HUES48 (cell line): ENCODE results near the gene SHKBP1.
"Not testable (repeated sequence)": the region's sequence is repeated elsewhere in the genome, so short reads cannot be mapped to it uniquely, and the experiment has no call there.

Experiments
- H3K27ac ChIP-seq: one replicate; pipeline ENCODE4 v1.7.0; 2013; ENCODE audit warnings: low read depth, low read length, inconsistent platforms
- H3K27me3 ChIP-seq: 2 replicates; pipeline ENCODE4 v1.6.1; 2013; ENCODE audit warnings: mild to moderate bottlenecking, low read length; ENCODE audit not compliant: control insufficient read depth, insufficient read depth
- H3K36me3 ChIP-seq: 2 replicates; pipeline ENCODE4 v1.6.1; 2013; ENCODE audit warnings: low read length; ENCODE audit not compliant: control insufficient read depth, insufficient read depth
- H3K4me1 ChIP-seq: 2 replicates; pipeline ENCODE4 v1.6.1; 2013; ENCODE audit warnings: mild to moderate bottlenecking, low read length; ENCODE audit not compliant: control insufficient read depth, insufficient read depth
- H3K4me3 ChIP-seq: 2 replicates; pipeline ENCODE4 v1.5.1; 2013; ENCODE audit warnings: mild to moderate bottlenecking, low read depth, low read length
- H3K9ac ChIP-seq: 2 replicates; pipeline ENCODE4 v1.6.1; 2013; ENCODE audit warnings: mild to moderate bottlenecking, low read depth, low read length, moderate library complexity
- H3K9me3 ChIP-seq: 2 replicates; pipeline ENCODE4 v1.6.1; 2013; ENCODE audit warnings: low read length; ENCODE audit not compliant: control insufficient read depth, insufficient read depth

Gene SHKBP1

DNA sequence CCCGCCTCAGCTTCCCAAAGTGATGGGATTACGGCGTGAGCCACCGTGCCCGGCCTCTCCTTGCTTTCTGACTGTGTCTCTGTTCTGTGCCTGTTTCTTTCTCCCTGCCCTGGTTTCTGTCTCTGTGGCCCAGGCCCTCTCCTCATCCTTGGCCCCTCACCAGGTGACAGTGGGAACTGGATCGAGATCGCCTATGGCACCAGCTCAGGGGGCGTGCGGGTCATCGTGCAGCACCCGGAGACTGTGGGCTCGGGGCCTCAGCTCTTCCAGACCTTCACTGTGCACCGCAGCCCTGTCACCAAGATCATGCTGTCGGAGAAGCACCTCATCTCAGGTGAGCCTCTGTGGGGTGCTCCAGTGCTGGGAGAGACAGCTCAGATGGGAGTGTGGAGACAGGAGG is 9.9 kb downstream of the SHKBP1 start:
- Histone ChIP-seq H3K9ac (no peak overlapping the region), H3K4me3 (no peak overlapping the region), H3K9me3 (no peaks in the 10 kb centered on the region), H3K27me3 (no peaks in the 10 kb centered on the region), H3K4me1 (no peaks in the 10 kb centered on the region), H3K27ac (no peak overlapping the region), H3K36me3 (peaks cover 48% of the 10 kb centered on the region)

DNA sequence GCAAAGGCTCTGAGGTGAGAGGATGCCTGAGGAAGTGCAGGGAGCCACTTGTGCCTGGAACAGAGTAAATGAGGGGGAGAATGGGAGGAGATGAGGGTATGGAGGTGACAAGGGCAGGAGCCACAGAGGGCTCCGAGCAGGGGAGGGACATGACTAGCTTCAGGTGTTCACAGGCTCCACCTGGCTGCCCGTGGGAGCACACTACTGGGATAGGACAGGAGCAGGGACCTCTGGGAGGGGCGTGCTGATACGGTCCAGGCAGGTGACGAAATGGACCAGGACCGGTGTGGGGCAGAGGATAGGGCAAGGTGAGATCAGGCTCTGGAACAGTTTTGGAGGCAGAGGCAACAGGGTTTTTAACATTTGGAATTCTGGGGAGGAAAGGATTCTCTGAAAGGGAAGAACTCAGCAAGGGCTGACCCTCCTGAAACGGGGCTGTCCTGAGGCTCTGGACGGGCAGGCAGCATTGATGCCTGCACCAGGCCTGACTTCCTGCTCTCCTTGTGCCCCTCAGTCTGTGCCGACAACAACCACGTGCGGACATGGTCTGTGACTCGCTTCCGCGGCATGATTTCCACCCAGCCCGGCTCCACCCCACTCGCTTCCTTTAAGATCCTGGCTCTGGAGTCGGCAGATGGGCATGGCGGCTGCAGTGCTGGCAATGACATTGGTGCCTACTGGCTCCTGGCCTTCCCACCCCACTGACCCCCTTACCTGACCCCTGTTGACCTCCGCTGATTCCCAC is 11.6 kb downstream of the SHKBP1 start:
- Histone ChIP-seq H3K9ac (no peak overlapping the region), H3K9me3 (no peaks in the 10 kb centered on the region), H3K4me3 (no peak overlapping the region), H3K36me3 (peaks cover 36% of the 10 kb centered on the region), H3K27ac (no peak overlapping the region), H3K27me3 (no peaks in the 10 kb centered on the region), H3K4me1 (no peaks in the 10 kb centered on the region)

GRCh38 chr19:40588926-40589569 is 12.4 kb downstream of the SHKBP1 start:
- H3K9ac ChIP-seq, result no peak overlapping the region
- H3K27ac ChIP-seq, result no peak overlapping the region
- H3K36me3 ChIP-seq, result peaks cover 35% of the 10 kb centered on the region
- no peak overlapping the region for H3K4me3 ChIP-seq
- no peaks in the 10 kb centered on the region for H3K4me1 ChIP-seq
- H3K27me3 ChIP-seq, result no peaks in the 10 kb centered on the region
- no peaks in the 10 kb centered on the region for H3K9me3 ChIP-seq

DNA sequence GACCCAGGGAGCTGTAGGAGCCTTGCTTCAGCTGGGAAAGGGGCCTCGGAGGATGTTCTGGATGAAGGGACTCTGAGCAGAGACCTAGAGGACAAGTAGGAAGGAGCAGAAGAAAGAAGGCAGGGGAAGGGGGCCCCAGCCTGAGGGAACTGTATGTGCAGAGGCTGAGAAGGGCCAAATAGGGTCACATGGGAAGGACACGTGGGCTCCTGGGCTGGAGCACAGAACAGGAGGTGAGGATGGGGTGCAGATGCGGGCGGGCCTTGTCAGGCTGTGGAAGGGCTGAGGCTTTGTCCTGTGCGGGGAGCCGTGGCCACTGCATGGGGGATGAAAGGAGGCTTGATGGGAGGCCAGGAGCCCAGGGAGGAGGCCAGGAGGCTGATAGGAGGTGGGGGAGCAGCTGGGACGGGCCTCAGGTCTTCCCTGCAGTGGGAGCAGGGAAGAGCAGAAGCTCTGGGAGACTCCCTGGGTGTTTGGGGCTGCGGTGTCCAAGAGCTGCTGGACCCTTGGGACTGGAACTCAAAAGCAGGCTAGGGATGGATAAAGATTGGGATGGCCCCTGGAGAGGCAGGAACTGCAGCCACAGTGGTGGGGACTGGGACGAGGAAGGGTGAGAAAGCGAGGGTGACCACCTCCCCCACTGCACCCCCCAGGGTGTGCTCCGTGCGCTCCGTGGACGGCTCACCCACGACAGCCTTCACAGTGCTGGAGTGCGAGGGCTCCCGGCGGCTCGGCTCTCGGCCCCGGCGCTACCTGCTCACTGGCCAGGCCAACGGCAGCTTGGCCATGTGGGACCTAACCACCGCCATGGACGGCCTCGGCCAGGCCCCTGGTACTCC is 13.1 kb downstream of the SHKBP1 start:
- H3K9ac ChIP-seq, result no peak overlapping the region
- no peak overlapping the region for H3K4me3 ChIP-seq
- H3K4me1 ChIP-seq, result peaks cover 4% of the 10 kb centered on the region; the same call in 1 of the 2 replicates
- H3K27ac ChIP-seq, result no peak overlapping the region
- no peaks in the 10 kb centered on the region for H3K9me3 ChIP-seq
- peaks cover 27% of the 10 kb centered on the region for H3K36me3 ChIP-seq
- H3K27me3 ChIP-seq, result no peaks in the 10 kb centered on the region

GRCh38 chr19:40590464-40591265 is 14.0 kb downstream of the SHKBP1 start:
- H3K27me3 ChIP-seq, result no peaks in the 10 kb centered on the region
- H3K27ac ChIP-seq, result no peak overlapping the region
- H3K9ac ChIP-seq, result no peak overlapping the region
- peaks cover 4% of the 10 kb centered on the region; the same call in 1 of the 2 replicates for H3K4me1 ChIP-seq
- peaks cover 25% of the 10 kb centered on the region for H3K36me3 ChIP-seq
- H3K4me3 ChIP-seq, result no peak overlapping the region
- no peaks in the 10 kb centered on the region for H3K9me3 ChIP-seq

GRCh38 chr19:40591724-40592123 is 15.1 kb downstream of the SHKBP1 start:
- H3K4me3 ChIP-seq, H3K27ac ChIP-seq, H3K9ac ChIP-seq, H3K27me3 ChIP-seq, H3K4me1 ChIP-seq, H3K9me3 ChIP-seq: not testable (repeated sequence)
- peaks cover 17% of the 10 kb centered on the region for H3K36me3 ChIP-seq

GRCh38 chr19:40592170-40592569 is 15.5 kb downstream of the SHKBP1 start:
- H3K27ac ChIP-seq, result no peak overlapping the region
- H3K4me1 ChIP-seq, result peaks cover 4% of the 10 kb centered on the region; the same call in 1 of the 2 replicates
- H3K27me3 ChIP-seq, result peaks cover 9% of the 10 kb centered on the region
- no peak overlapping the region for H3K9ac ChIP-seq
- peaks cover 13% of the 10 kb centered on the region for H3K36me3 ChIP-seq
- H3K9me3 ChIP-seq, result no peaks in the 10 kb centered on the region
- H3K4me3 ChIP-seq, result no peak overlapping the region

GRCh38 chr19:40594255-40594654 is 17.6 kb downstream of the SHKBP1 start:
- peaks cover 9% of the 10 kb centered on the region; the same call in 1 of the 2 replicates for H3K4me1 ChIP-seq

GRCh38 chr19:40594657-40595091 is 18.0 kb downstream of the SHKBP1 start:
- H3K4me3 ChIP-seq, result no peak overlapping the region
- H3K9ac ChIP-seq, result no peak overlapping the region

More at GRCh38 chr19:40594255-40594654, 17.6 kb downstream of the SHKBP1 start:
- H3K36me3 ChIP-seq, result peaks cover 4% of the 10 kb centered on the region; the same call in 1 of the 2 replicates
- H3K4me3 ChIP-seq, result no peak overlapping the region
- H3K27ac ChIP-seq, result no peak overlapping the region
- no peaks in the 10 kb centered on the region for H3K9me3 ChIP-seq
- peaks cover 22% of the 10 kb centered on the region for H3K27me3 ChIP-seq
- H3K9ac ChIP-seq, result no peak overlapping the region

DNA sequence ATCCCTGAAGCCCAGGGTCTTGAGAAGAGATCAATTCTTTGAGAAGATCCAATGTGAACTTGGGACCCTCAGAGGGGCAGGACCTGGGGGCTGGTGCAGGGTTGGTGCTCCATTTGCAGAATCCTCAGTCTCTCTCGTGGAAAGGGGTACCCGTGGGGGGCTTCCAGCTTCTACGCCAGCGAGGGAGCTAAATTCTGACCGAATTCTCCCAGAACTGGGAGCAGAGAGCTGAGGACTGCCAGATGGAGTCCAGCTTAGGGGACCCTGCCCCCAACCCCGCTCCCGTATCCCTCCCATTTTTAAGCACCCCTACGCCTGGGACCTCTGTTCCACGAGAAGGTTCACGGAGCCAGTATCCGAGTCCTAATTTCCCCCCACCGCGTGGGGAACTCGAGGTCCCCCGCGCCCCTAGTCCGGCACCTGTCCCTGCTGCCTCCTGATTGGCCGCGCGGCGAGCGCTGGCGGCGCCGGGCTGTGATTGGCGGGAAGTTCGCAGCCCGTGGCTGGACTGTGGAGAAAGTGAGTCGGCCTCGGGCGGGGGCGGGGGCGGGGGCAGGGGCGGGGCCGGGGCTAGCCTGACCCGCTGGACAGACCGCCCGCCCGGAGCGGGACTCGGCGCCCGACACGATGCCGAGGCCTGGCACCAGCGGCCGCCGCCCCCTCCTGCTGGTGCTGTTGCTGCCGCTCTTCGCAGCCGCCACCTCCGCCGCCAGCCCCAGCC is 20.1 kb downstream of the SHKBP1 start:
- no peaks in the 10 kb centered on the region for H3K36me3 ChIP-seq
- H3K4me1 ChIP-seq, result peaks cover 22% of the 10 kb centered on the region
- H3K9me3 ChIP-seq, result no peaks in the 10 kb centered on the region
- H3K4me3 ChIP-seq, result peak overlapping the region; percentile 51; the same call in 1 of the 2 replicates
- no peak overlapping the region for H3K27ac ChIP-seq
- H3K27me3 ChIP-seq, result peaks cover 46% of the 10 kb centered on the region
- no peak overlapping the region for H3K9ac ChIP-seq

More at GRCh38 chr19:40594657-40595091, 18.0 kb downstream of the SHKBP1 start:
- Histone ChIP-seq H3K36me3 (peaks cover 4% of the 10 kb centered on the region; the same call in 1 of the 2 replicates), H3K27me3 (peaks cover 26% of the 10 kb centered on the region), H3K4me1 (peaks cover 13% of the 10 kb centered on the region; the same call in 1 of the 2 replicates), H3K9me3 (no peaks in the 10 kb centered on the region), H3K27ac (no peak overlapping the region)
